A549 treated with CpdA at 1 μM for 4 hours (cell line): Measurements from ENCODE around the gene MLC1. TPM values are rescaled to one million over a fixed set of nuclear protein-coding genes. Genes with fewer than 3 reads are reported as not detected.

ENCODE experiments used
- total RNA-seq: library from RNA; stranded (reverse); fragments of 200-300 nt; extraction: Qiagen RNA extraction; gene quantifications from 5 replicates; pipeline ENCODE4 v1.2.3, GENCODE V29; 2022; ENCODE audit warnings: low read depth

Gene MLC1
- 0.06 to 0.07 TPM (median 0.07 TPM) in 3 of 5 replicates, not detected in the others for total RNA-seq

GRCh38 chr22:50085211-50085972, at the start of gene MLC1:
MLC1 (minus strand) TSS chr22:50085426; CDS start chr22:50084902, 524 bp downstream.

GRCh38 chr22:50089682-50090411, 4.6 kb upstream of the MLC1 start, which contains the start of gene MOV10L1:
MOV10L1 (plus strand) TSS chr22:50090006; CDS start chr22:50090089, 83 bp downstream.

DNA sequence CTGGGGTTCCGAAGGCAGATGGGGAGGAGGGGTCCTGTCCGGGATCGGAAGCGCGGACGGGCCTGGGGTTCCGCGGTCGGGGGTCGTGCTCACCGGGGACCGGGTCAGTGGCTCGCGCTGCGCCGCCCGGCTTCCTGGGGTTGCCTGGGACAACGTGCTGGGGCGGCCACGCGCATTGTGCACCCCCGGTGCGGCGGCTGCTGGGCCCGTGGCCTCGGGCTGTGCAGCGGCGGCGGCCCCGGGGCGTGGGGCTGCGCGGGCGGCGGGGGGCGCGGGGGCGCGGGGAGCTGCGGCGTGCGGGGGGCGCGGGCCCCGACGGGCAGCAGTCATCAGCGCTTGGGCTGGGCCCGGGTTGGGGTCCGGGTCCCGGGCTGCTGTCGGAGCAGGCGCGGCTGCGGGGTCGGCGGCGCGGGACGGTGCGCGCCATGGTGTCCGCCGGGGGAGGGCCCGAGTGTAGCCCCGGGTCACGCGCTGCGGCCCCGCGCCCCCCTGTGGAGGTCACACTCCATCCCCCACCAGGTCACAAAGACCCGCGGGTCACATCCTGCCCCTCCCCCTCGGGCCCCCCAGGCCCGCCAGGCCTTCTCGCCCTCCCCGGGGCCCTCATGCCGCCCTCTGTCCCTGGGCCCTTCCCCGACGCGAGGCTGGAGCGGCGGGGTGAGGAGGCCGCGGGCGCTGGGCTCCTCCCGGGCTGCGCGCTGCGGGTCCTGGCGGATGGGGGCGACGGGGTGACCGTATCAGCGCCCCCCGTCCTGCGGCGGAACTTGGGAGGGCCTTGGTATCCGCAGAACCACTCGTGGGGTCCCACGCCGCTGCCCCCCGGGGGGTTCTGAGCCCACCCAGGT, 26.9 kb downstream of the MLC1 start, which contains the start of gene TTLL8:
Gene TTLL8 (minus strand): TSS at position 238 of the 845 bp plus-strand sequence.

GRCh38 chr22:50012211-50013181, 72.7 kb downstream of the MLC1 start, which contains the start of gene IL17REL:
IL17REL (minus strand) TSS chr22:50012765; CDS start chr22:50012646, 119 bp downstream.

Other genes starting within 250 kb of the MLC1 start
- gene ZBED4, start 231.6 kb downstream of the MLC1 start, total RNA-seq, result 9.8 to 12.9 TPM (median 12.0 TPM) in 5 replicates
- 7.9 to 11.6 TPM (median 9.1 TPM) in 5 replicates for gene ALG12, start 167.0 kb downstream of the MLC1 start, total RNA-seq
- 23.2 to 38.0 TPM (median 31.5 TPM) in 5 replicates for gene CRELD2, start 166.8 kb downstream of the MLC1 start, total RNA-seq
- 17.9 to 36.0 TPM (median 33.1 TPM) in 5 replicates for gene PIM3, start 124.7 kb downstream of the MLC1 start, total RNA-seq
- gene IL17REL, start 72.7 kb downstream of the MLC1 start, total RNA-seq, result not detected in 5 replicates
- not detected in 5 replicates for gene TTLL8, start 27.1 kb downstream of the MLC1 start, total RNA-seq
- gene MOV10L1, start 4.6 kb upstream of the MLC1 start, total RNA-seq, result not detected in 5 replicates
- gene PANX2, start 85.3 kb upstream of the MLC1 start, total RNA-seq, result 6.2 to 7.7 TPM (median 7.0 TPM) in 5 replicates
- gene TRABD, start 100.5 kb upstream of the MLC1 start, total RNA-seq, result 23.5 to 41.4 TPM (median 35.1 TPM) in 5 replicates
- gene SELENOO, start 115.6 kb upstream of the MLC1 start, total RNA-seq, result 13.1 to 22.1 TPM (median 17.1 TPM) in 5 replicates
- 7.2 to 13.0 TPM (median 9.8 TPM) in 5 replicates for gene TUBGCP6, start 159.6 kb upstream of the MLC1 start, total RNA-seq
- 7.9 to 14.0 TPM (median 12.2 TPM) in 5 replicates for gene HDAC10, start 165.8 kb upstream of the MLC1 start, total RNA-seq
- gene MAPK12, start 176.3 kb upstream of the MLC1 start, total RNA-seq, result 18.0 to 24.9 TPM (median 23.4 TPM) in 5 replicates
- 4.5 to 7.4 TPM (median 7.0 TPM) in 5 replicates for gene MAPK11, start 185.0 kb upstream of the MLC1 start, total RNA-seq
- gene PLXNB2, start 222.2 kb upstream of the MLC1 start, total RNA-seq, result 93.1 to 128 TPM (median 108 TPM) in 5 replicates
- gene DENND6B, start 241.6 kb upstream of the MLC1 start, total RNA-seq, result 2.2 to 3.4 TPM (median 2.8 TPM) in 5 replicates